K562 (cell line): ENCODE results near the gene DDX11. TPM values are rescaled to one million over a fixed set of nuclear protein-coding genes. Genes with fewer than 3 reads are reported as not detected.

ENCODE experiments used
- ATAC-seq: fragments of 200-7000 bp; cut with Tn5 transposase; 3 replicates; pipeline ENCODE4 v1.9.1; 2020; ENCODE audit warnings: moderate library complexity
- BruUV-seq: library from RNA; stranded (reverse); fragments of 400-500 nt; replicated peaks from 2 replicates; lab custom pipeline; 2021; lab: Mats Ljungman, UMichigan
- CTCF ChIA-PET: fragments of 300-600 bp; formaldehyde crosslinking; extraction: SDS; loops from one replicate; lab custom pipeline; 2021; ENCODE audit warnings: low intra/inter-chr PET ratio; lab: Yijun Ruan, JAX
- POLR2A ChIA-PET: fragments of 300-600, 350-650 bp; sonication (Branson Sonifier 250); formaldehyde crosslinking; extraction: SDS; loops from one replicate; lab custom pipeline; 2021; ENCODE audit warnings: antibody characterized with exemption, inconsistent platforms; lab: Yijun Ruan, JAX
- DNase-seq, 4 experiments: peaks; one replicate each; pipeline versions ENCODE4 v3.0.0 to v3.0.0-alpha.2; 2011 to 2018; ENCODE audit warnings: low spot score in 3 of 4, mixed read lengths in 3 of 4; ENCODE audit errors: extremely low read depth in 1 of 4
- FAIRE-seq: peaks from 2 replicates; lab custom pipeline; 2011; peaks lifted over from hg19 to GRCh38; lab: Jason Lieb, UNC
- H2AFZ ChIP-seq: 2 replicates; pipeline ENCODE4 v1.6.0; 2011; ENCODE audit warnings: low read depth, low read length, control low read depth, inconsistent platforms
- H3K27ac ChIP-seq: fragments of 200-600 bp; 3 replicates; pipeline ENCODE4 v1.8.0; 2011; ENCODE audit warnings: low read depth, mild to moderate bottlenecking, control low read depth, inconsistent platforms, low read length, moderate library complexity, mixed read lengths; ENCODE audit errors: extremely low read depth
- H3K27me3 ChIP-seq, 2 experiments: fragments of 300-600 bp in 1 of 2; 2 replicates in 1 of 2; 3 replicates in 1 of 2; pipeline versions ENCODE4 v1.6.0 to v1.8.0; 2011; ENCODE audit warnings: inconsistent platforms in 2 of 2, low read length in 2 of 2, mild to moderate bottlenecking in 1 of 2, mixed read lengths in 1 of 2, moderate library complexity in 1 of 2; ENCODE audit not compliant: control insufficient read depth in 2 of 2, insufficient read depth in 2 of 2
- H3K36me3 ChIP-seq: fragments of 300-600 bp; 3 replicates; pipeline ENCODE4 v1.8.0; 2011; ENCODE audit warnings: mild to moderate bottlenecking, low read length, inconsistent platforms; ENCODE audit not compliant: control insufficient read depth, insufficient read depth
- H3K4me1 ChIP-seq, 2 experiments: fragments of 200-600 bp in 1 of 2; replicated peaks in 1 of 2; 2 replicates in 1 of 2; 3 replicates in 1 of 2; pipeline versions ENCODE4 v1.5.1 to v1.8.0; 2011; ENCODE audit warnings: inconsistent platforms in 2 of 2, low read length in 2 of 2, mild to moderate bottlenecking in 1 of 2, mixed read lengths in 1 of 2, moderate library complexity in 1 of 2; ENCODE audit not compliant: control insufficient read depth in 2 of 2, insufficient read depth in 2 of 2
- H3K4me2 ChIP-seq: 2 replicates; pipeline ENCODE4 v1.6.1; 2011; ENCODE audit warnings: low read length, control low read depth, inconsistent platforms, mixed read lengths; ENCODE audit not compliant: insufficient read depth
- H3K4me3 ChIP-seq: fragments of 200-600 bp; sonication (generic), shearing (Covaris generic); 2 replicates; pipeline ENCODE4 v1.5.1; 2016; ENCODE audit warnings: control low read depth, inconsistent platforms
- H3K79me2 ChIP-seq: fragments of 200-600 bp; 3 replicates; pipeline ENCODE4 v1.8.0; 2011; ENCODE audit warnings: low read length, inconsistent platforms; ENCODE audit not compliant: control insufficient read depth, insufficient read depth
- H3K9ac ChIP-seq, 2 experiments: 2 replicates each; pipeline versions ENCODE4 v1.6.0 to v1.6.1; 2011; ENCODE audit warnings: low read depth in 2 of 2, low read length in 2 of 2, control low read depth in 1 of 2, inconsistent platforms in 1 of 2, mild to moderate bottlenecking in 1 of 2, mixed read lengths in 1 of 2; ENCODE audit not compliant: insufficient read depth in 1 of 2
- H3K9me1 ChIP-seq: one replicate; pipeline ENCODE4 v1.6.0; 2011; ENCODE audit warnings: inconsistent platforms, mild to moderate bottlenecking, low read length, moderate library complexity; ENCODE audit not compliant: control insufficient read depth, insufficient read depth
- H3K9me3 ChIP-seq: replicated peaks from 2 replicates; pipeline ENCODE4 v1.5.1; 2011; ENCODE audit warnings: low read depth, low read length, inconsistent platforms; ENCODE audit not compliant: control insufficient read depth, insufficient read depth
- H4K20me1 ChIP-seq: replicated peaks from 2 replicates; pipeline ENCODE4 v1.6.1; 2011; ENCODE audit warnings: low read length, inconsistent platforms, mixed read lengths; ENCODE audit not compliant: control insufficient read depth, insufficient read depth
- ARNT ChIP-seq, 2 experiments: fragments of 450-650 bp; IDR thresholded peaks; 2 replicates each; pipeline ENCODE4 v1.6.1; 2016; ENCODE audit warnings: mild to moderate bottlenecking in 1 of 2
- BRCA1 ChIP-seq, 2 experiments: fragments of 450-650 bp in 1 of 2; sonication (generic) in 1 of 2; formaldehyde crosslinking in 1 of 2; IDR thresholded peaks; 2 replicates each; pipeline versions ENCODE4 v1.5.0 to v1.6.1; 2017 to 2020; ENCODE audit warnings: mild to moderate bottlenecking in 1 of 2, missing genetic modification reagents in 1 of 2
- CHD1 ChIP-seq: fragments of 200-600 bp; sonication (generic); IDR thresholded peaks from one replicate; pipeline ENCODE4 v1.6.1; 2012; ENCODE audit warnings: mild to moderate bottlenecking, moderate library complexity, low read length, inconsistent platforms
- DIDO1 ChIP-seq: fragments of 450-650 bp; IDR thresholded peaks from 2 replicates; pipeline ENCODE4 v1.6.1; 2016; ENCODE audit warnings: low read depth, missing biosample characterization, missing genetic modification characterization
- ETV5 ChIP-seq: sonication (generic); formaldehyde crosslinking; IDR thresholded peaks from 2 replicates; pipeline ENCODE4 v1.4.0; 2020; ENCODE audit warnings: low read depth, mild to moderate bottlenecking, missing genetic modification reagents
- NRF1 ChIP-seq, 2 experiments: fragments of 450-650 bp; IDR thresholded peaks in 1 of 2; conservative IDR thresholded peaks in 1 of 2; 2 replicates each; pipeline ENCODE4 v1.6.1; 2014; ENCODE audit warnings: mild to moderate bottlenecking in 2 of 2
- POLR3G ChIP-seq: IDR thresholded peaks from 2 replicates; pipeline ENCODE4 v1.6.1; 2011; ENCODE audit not compliant: insufficient read length, insufficient replicate concordance; ENCODE audit errors: extremely low read depth
- SMARCB1 ChIP-seq: IDR thresholded peaks from 2 replicates; pipeline ENCODE4 v1.6.1; 2011; ENCODE audit warnings: improper control_type of control experiment, low read depth; ENCODE audit not compliant: insufficient read length
- ZNF146 ChIP-seq: IDR thresholded peaks from one replicate; pipeline ENCODE4 v1.6.1; 2018; ENCODE audit warnings: missing compliant biosample characterization; ENCODE audit not compliant: unreplicated experiment
- ZNF507 ChIP-seq: conservative IDR thresholded peaks from 2 replicates; pipeline ENCODE4 v1.6.1; 2017; ENCODE audit warnings: missing genetic modification characterization, missing compliant biosample characterization
- ZNF778 ChIP-seq: fragments of 450-650 bp; formaldehyde crosslinking; IDR thresholded peaks from 2 replicates; pipeline ENCODE4 v1.4.0; 2020; ENCODE audit warnings: mild to moderate bottlenecking, moderate library complexity
- WGBS: fragments of 100-300 bp; shearing (Covaris generic); methylation state at CpG from one replicate; pipeline ENCODE4 v1.1.6; 2016; ENCODE audit warnings: low coverage, mixed read lengths; ENCODE audit not compliant: insufficient coverage; ENCODE audit errors: missing lambda C conversion rate; 5-methylcytosine and 5-hydroxymethylcytosine counted together
- in situ Hi-C: fragments of 300-500 bp; cut with MboI; formaldehyde crosslinking; loops from 4 replicates; pipeline ENCODE4 v1.15.0; 2018; ENCODE audit warnings: inconsistent platforms, mixed read lengths
- intact Hi-C: fragments of 100-400 bp; cut with micrococcal nuclease; formaldehyde crosslinking; loops from 2 replicates; pipeline ENCODE4 v1.14.2; 2022
- polyA plus RNA-seq, 8 experiments: library from polyadenylated mRNA; depleted of rRNA in 4 of 8; stranded (reverse) in 5 of 8; unstranded in 3 of 8; fragments of >200 nt; fragmentation: Nextera tagmentation in 2 of 8; fragmentation: Illumina TruSeq in 1 of 8; extraction: Ambion mirVana in 2 of 8; extraction: Trizol in 1 of 8; gene quantifications; 2 replicates each; pipeline versions ENCODE4 v1.2.1 to v1.2.3, GENCODE V29; 2011 to 2014; ENCODE audit warnings: inconsistent platforms in 1 of 8, missing spikeins in 1 of 8
- total RNA-seq, 7 experiments: library from RNA; depleted of rRNA in 6 of 7; stranded (reverse); fragments of >200 nt in 6 of 7; fragmentation: Illumina TruSeq in 2 of 7; extraction: Trizol in 2 of 7; gene quantifications; 2 replicates each; pipeline versions ENCODE4 v1.2.1 to v1.2.3, GENCODE V29; 2011 to 2021; ENCODE audit warnings: low replicate concordance in 1 of 7
- TF ChIP-seq, protein P1 (sequence below): IDR thresholded peaks from 2 replicates; pipeline ENCODE4 v1.6.1; 2012; ENCODE audit warnings: low read depth, low read length, improper control_type of control experiment, borderline replicate concordance
- TF ChIP-seq, protein P2 (sequence below): fragments of 450-650 bp; IDR thresholded peaks from 2 replicates; pipeline ENCODE4 v1.6.1; 2017; ENCODE audit warnings: antibody characterized with exemption

DDX11 gene
- total and polyA plus RNA-seq, 9 of the 15 experiments (the other 6 are each of a cell fraction or from before 2014, with no cell fraction given) = 3.6 to 93.2 (median 42.5) TPM

DNA sequence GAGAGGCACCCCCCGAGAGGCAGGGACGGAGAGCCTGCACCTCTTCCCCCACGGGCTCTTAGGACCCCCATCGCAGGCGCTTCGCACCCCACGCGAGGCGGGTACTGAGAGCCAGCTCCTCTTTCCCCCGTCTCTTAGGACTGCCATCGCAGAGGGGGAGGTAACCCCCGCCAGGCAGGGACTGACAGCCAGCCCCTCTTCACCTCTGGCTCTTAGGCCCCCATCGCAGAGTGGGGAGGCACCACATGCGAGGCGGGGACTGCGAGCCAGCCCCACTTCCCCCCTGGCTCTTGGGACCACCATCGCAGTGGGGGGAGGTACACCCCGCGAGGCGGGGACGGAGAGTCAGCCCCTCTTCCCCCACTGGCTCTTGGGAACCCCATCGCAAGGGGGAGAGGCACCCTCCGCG lies 46.1 kb downstream of the DDX11 start:
- ATAC-seq (no peak), FAIRE-seq (no peak), DNase-seq (no peak)
- H3K4me1 ChIP-seq = peaks cover 0 to 30% of the 10 kb centered on the region in 2 experiments; a peak in 2 of 5 replicates
- H3K27me3 ChIP-seq = no peaks in the 10 kb centered on the region
- in situ Hi-C loops = loop anchor here (5.0 kb wide), 1 partner anchor 97 kb away; no protein-coding TSS in a partner anchor
- no peak overlapping the region for H3K9ac ChIP-seq
- no peak for TF ChIP-seq NRF1 (conservative IDR thresholded peaks at IDR 0.05 in 1 of 2, IDR thresholded peaks at IDR 0.05 in 1 of 2)
- no peak for TF ChIP-seq SMARCB1
- TF ChIP-seq ZNF146 (CRISPR knock-in tag) = no peak
- TF ChIP-seq POLR3G = no peak
- no peak for TF ChIP-seq ZNF507
- TF ChIP-seq, protein P1, sequence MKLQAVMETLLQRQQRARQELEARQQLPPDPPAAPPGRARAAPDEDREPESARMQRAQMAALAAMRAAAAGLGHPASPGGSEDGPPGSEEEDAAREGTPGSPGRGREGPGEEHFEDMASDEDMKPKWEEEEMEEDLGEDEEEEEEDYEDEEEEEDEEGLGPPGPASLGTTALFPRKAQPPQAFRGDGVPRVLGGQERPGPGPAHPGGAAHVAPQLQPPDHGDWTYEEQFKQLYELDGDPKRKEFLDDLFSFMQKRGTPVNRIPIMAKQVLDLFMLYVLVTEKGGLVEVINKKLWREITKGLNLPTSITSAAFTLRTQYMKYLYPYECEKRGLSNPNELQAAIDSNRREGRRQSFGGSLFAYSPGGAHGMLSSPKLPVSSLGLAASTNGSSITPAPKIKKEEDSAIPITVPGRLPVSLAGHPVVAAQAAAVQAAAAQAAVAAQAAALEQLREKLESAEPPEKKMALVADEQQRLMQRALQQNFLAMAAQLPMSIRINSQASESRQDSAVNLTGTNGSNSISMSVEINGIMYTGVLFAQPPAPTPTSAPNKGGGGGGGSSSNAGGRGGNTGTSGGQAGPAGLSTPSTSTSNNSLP = no peak
- no peak for TF ChIP-seq DIDO1 (tag)
- no peak for TF ChIP-seq ETV5 (CRISPR knock-in tag)
- TF ChIP-seq, protein P2, sequence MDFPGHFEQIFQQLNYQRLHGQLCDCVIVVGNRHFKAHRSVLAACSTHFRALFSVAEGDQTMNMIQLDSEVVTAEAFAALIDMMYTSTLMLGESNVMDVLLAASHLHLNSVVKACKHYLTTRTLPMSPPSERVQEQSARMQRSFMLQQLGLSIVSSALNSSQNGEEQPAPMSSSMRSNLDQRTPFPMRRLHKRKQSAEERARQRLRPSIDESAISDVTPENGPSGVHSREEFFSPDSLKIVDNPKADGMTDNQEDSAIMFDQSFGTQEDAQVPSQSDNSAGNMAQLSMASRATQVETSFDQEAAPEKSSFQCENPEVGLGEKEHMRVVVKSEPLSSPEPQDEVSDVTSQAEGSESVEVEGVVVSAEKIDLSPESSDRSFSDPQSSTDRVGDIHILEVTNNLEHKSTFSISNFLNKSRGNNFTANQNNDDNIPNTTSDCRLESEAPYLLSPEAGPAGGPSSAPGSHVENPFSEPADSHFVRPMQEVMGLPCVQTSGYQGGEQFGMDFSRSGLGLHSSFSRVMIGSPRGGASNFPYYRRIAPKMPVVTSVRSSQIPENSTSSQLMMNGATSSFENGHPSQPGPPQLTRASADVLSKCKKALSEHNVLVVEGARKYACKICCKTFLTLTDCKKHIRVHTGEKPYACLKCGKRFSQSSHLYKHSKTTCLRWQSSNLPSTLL = no peak
- TF ChIP-seq BRCA1 (IDR thresholded peaks at IDR 0.05) = no peak
- TF ChIP-seq BRCA1 (CRISPR knock-in tag; IDR thresholded peaks at IDR 0.05) = no peak
- no peak for TF ChIP-seq CHD1
- TF ChIP-seq ARNT (IDR thresholded peaks at IDR 0.05) = no peak
- no peak for TF ChIP-seq ZNF778 (CRISPR knock-in tag)
- no peak overlapping the region for H3K4me2 ChIP-seq
- intact Hi-C loops = loop anchor here (5.0 kb wide), 1 partner anchor 117 kb away; no protein-coding TSS in a partner anchor
- H3K9me3 ChIP-seq = no peaks in the 10 kb centered on the region
- CTCF ChIA-PET = no interaction called here
- no peak overlapping the region for H3K4me3 ChIP-seq
- H2AFZ ChIP-seq = no peak overlapping the region
- no peaks in the 10 kb centered on the region for H3K9me1 ChIP-seq
- no peak overlapping the region for H3K27ac ChIP-seq
- no peaks in the 10 kb centered on the region for H3K36me3 ChIP-seq
- no TSS peak for BruUV-seq
- no peaks in the 10 kb centered on the region for H3K79me2 ChIP-seq
- no peaks in the 10 kb centered on the region for H4K20me1 ChIP-seq
- no CpG with 5 or more reads among the region's 24 CpGs for WGBS
- POLR2A ChIA-PET = no interaction called here
